Adrenal gland (tissue), 12 donors: ENCODE results near the gene TCF12. TPM values are rescaled to one million over a fixed set of nuclear protein-coding genes. Genes with fewer than 3 reads are reported as not detected.

Source experiments
- DNase-seq, 7 donors: peaks; one replicate each; pipeline ENCODE4 v3.0.0-alpha.2; 2019 to 2020
- H3K27ac ChIP-seq, 5 donors: fragments of 200-600 bp; sonication (generic) in 4 of 5; 1 replicate in 3 of 5; 2 replicates in 2 of 5; pipeline versions ENCODE4 v1.5.1 to v1.8.0; 2016 to 2020; ENCODE audit warnings: mild to moderate bottlenecking in 1 of 5
- H3K27me3 ChIP-seq: fragments of 200-600 bp; 2 replicates; pipeline ENCODE4 v1.8.0; 2021
- H3K36me3 ChIP-seq, 2 donors: fragments of 200-600 bp; replicated peaks in 1 of 2; 1 replicate in 1 of 2; 2 replicates in 1 of 2; pipeline versions ENCODE4 v1.5.1 to v1.8.0; 2018 to 2022
- H3K4me1 ChIP-seq, 2 donors: fragments of 200-600 bp; replicated peaks in 1 of 2; 1 replicate in 1 of 2; 2 replicates in 1 of 2; pipeline versions ENCODE4 v1.5.1 to v1.8.0; 2018 to 2021
- H3K4me3 ChIP-seq, 4 donors: fragments of 200-600 bp; sonication (generic) in 3 of 4; one replicate each; pipeline ENCODE4 v1.5.1; 2016 to 2018
- H3K9me3 ChIP-seq, 3 donors: fragments of 200-600 bp; sonication (generic) in 1 of 3; replicated peaks in 1 of 3; 1 replicate in 2 of 3; 2 replicates in 1 of 3; pipeline versions ENCODE4 v1.5.1 to v1.8.0; 2016 to 2021
- CTCF ChIP-seq, 6 experiments: fragments of 450-650 bp in 4 of 6; fragments of 200-600 bp in 2 of 6; sonication (generic) in 1 of 6; IDR thresholded peaks; 1 replicate in 5 of 6; 2 replicates in 1 of 6; pipeline versions ENCODE4 v1.5.1 to v1.8.0; 2016 to 2021; ENCODE audit warnings: antibody characterized with exemption in 6 of 6, mild to moderate bottlenecking in 2 of 6, moderate library complexity in 1 of 6
- POLR2A ChIP-seq, 2 donors: fragments of 450-650 bp; IDR thresholded peaks; one replicate each; pipeline ENCODE4 v1.6.1; 2017; ENCODE audit warnings: antibody characterized with exemption in 2 of 2, mild to moderate bottlenecking in 2 of 2, moderate library complexity in 1 of 2
- WGBS, 4 donors: extraction: QIAGEN DNeasy Blood & Tissue Kit in 2 of 4; methylation state at CpG; one replicate each; pipeline versions ENCODE4 v1.1.5 to v1.1.7; 2013 to 2017; 5-methylcytosine and 5-hydroxymethylcytosine counted together
- intact Hi-C, 2 donors: fragments of 100-400 bp; cut with DNase I; formaldehyde crosslinking; loops; one replicate each; pipeline versions ENCODE4 v1.14.1 to v1.15.0; 2022 to 2023
- polyA plus RNA-seq, 3 donors: library from polyadenylated mRNA; stranded (reverse); fragments of 200-250 nt in 2 of 3; fragments of 350-450 nt in 1 of 3; fragmentation: Illumina TruSeq in 1 of 3; extraction: RNeasy Lipid Tissue Mini Kit (QIAGEN cat#74804) in 1 of 3; gene quantifications; one replicate each; pipeline ENCODE4 v1.2.3, GENCODE V29; 2013 to 2014
- total RNA-seq, 9 donors: library from RNA; depleted of rRNA in 4 of 9; stranded (reverse); fragments of >200 nt in 4 of 9; fragments of 120-200 nt in 1 of 9; fragmentation: NEBNext Ultra II Directional in 1 of 9; extraction: Animal tissue kit (Norgen Biotek cat#: 25700) in 1 of 9; gene quantifications; one replicate each; pipeline versions ENCODE4 v1.1.0 to v1.2.4, GENCODE V29; 2013 to 2023
- donor health status: healthy with polysubstance abuse.
- donor health status: Bipolar disorder and iron deficiency.
- donor health status: DM: yes; HTN: yes; CAD: no.
- donor health status: DM: no; HTN: no; CAD: no.
- donor health status: DM: no; HTN: no; CAD: no.
- donor health status: DM: yes; HTN: yes; CAD: no.

The TCF12 gene
- total and polyA plus RNA-seq, 12 donors: 7.6 to 121 (median 75.6) TPM

GRCh38 chr15:57284535-57284934 lies 366.1 kb downstream of the TCF12 start:
- Histone ChIP-seq H3K36me3 (peaks cover 0 to 25% of the 10 kb centered on the region in 2 donors), H3K4me1 (no peaks in the 10 kb centered on the region), H3K27ac (no peak overlapping the region), H3K27me3 (no peaks in the 10 kb centered on the region), H3K9me3 (no peaks in the 10 kb centered on the region), H3K4me3 (no peak overlapping the region)
- intact Hi-C loops: no loop called here
- 72 to 81% (median 74%) methylated on average over 3 of the region's 3 CpGs for WGBS, 4 donors
- no peak for DNase-seq
- TF ChIP-seq CTCF (IDR thresholded peaks at IDR 0.05) (no peak), POLR2A (IDR thresholded peaks at IDR 0.05) (no peak)

GRCh38 chr15:57285386-57285785 lies 366.9 kb downstream of the TCF12 start:
- no peak for DNase-seq
- no peaks in the 10 kb centered on the region for H3K4me1 ChIP-seq
- 95 to 100% (median 97%) methylated on average over 3 of the region's 3 CpGs for WGBS, 4 donors
- intact Hi-C loops: no loop called here
- no peaks in the 10 kb centered on the region for H3K9me3 ChIP-seq
- peaks cover 0 to 25% of the 10 kb centered on the region in 2 donors for H3K36me3 ChIP-seq
- H3K27ac ChIP-seq: no peak overlapping the region
- no peaks in the 10 kb centered on the region for H3K27me3 ChIP-seq
- no peak overlapping the region for H3K4me3 ChIP-seq
- TF ChIP-seq POLR2A (IDR thresholded peaks at IDR 0.05) (no peak), CTCF (IDR thresholded peaks at IDR 0.05) (no peak)

- no peak for DNase-seq
- peaks cover 0 to 25% of the 10 kb centered on the region in 2 donors for H3K36me3 ChIP-seq
- 92 to 96% (median 93%) methylated on average over 7 of the region's 7 CpGs for WGBS, 4 donors
Observed at GRCh38 chr15:57286446-57287122, 368.1 kb downstream of the TCF12 start.

GRCh38 chr15:57287123-57287521 lies 368.7 kb downstream of the TCF12 start:
- H3K4me3 ChIP-seq: no peak overlapping the region
- 71 to 88% (median 80%) methylated on average over 2 of the region's 2 CpGs for WGBS, 4 donors
- intact Hi-C loops: no loop called here
- peaks cover 0 to 25% of the 10 kb centered on the region in 2 donors for H3K36me3 ChIP-seq
- no peaks in the 10 kb centered on the region for H3K9me3 ChIP-seq
- no peak for DNase-seq
- H3K4me1 ChIP-seq: no peaks in the 10 kb centered on the region
- TF ChIP-seq POLR2A (IDR thresholded peaks at IDR 0.05) (no peak), CTCF (IDR thresholded peaks at IDR 0.05) (no peak)
- H3K27me3 ChIP-seq: no peaks in the 10 kb centered on the region
- no peak overlapping the region for H3K27ac ChIP-seq

More at GRCh38 chr15:57286446-57287122, 368.1 kb downstream of the TCF12 start:
- no peak overlapping the region for H3K4me3 ChIP-seq
- no peaks in the 10 kb centered on the region for H3K9me3 ChIP-seq
- H3K27ac ChIP-seq: no peak overlapping the region
- intact Hi-C loops: no loop called here
- no peak for TF ChIP-seq POLR2A (IDR thresholded peaks at IDR 0.05)
- no peak for TF ChIP-seq CTCF (IDR thresholded peaks at IDR 0.05)
- H3K4me1 ChIP-seq: no peaks in the 10 kb centered on the region
- no peaks in the 10 kb centered on the region for H3K27me3 ChIP-seq
